ENCODE measurements around the gene EDN1.
"Not testable (repeated sequence)": the region's sequence is repeated elsewhere in the genome, so short reads cannot be mapped to it uniquely, and the experiment has no call there.

Gene EDN1

DNA sequence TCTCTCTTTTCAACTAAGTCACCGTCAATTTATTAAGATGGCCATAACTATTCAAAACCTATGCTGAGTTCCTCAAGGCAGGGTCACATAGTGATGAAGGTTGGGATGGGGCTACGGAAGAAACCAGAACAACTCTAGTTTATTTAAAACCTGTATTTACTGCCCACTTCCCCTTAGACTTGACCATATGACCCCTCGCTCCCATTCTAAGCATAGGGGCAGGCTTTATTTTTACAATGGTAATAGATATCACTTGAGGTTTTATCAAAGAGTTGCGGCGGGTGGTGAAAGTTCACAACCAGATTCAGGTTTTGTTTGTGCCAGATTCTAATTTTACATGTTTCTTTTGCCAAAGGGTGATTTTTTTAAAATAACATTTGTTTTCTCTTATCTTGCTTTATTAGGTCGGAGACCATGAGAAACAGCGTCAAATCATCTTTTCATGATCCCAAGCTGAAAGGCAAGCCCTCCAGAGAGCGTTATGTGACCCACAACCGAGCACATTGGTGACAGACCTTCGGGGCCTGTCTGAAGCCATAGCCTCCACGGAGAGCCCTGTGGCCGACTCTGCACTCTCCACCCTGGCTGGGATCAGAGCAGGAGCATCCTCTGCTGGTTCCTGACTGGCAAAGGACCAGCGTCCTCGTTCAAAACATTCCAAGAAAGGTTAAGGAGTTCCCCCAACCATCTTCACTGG lies 5.5 kb downstream of the EDN1 start:
- no peak for DNase-seq

DNA sequence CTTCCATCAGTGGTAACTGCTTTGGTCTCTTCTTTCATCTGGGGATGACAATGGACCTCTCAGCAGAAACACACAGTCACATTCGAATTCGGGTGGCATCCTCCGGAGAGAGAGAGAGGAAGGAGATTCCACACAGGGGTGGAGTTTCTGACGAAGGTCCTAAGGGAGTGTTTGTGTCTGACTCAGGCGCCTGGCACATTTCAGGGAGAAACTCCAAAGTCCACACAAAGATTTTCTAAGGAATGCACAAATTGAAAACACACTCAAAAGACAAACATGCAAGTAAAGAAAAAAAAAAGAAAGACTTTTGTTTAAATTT lies 6.1 kb downstream of the EDN1 start:
- no peak for DNase-seq

DNA sequence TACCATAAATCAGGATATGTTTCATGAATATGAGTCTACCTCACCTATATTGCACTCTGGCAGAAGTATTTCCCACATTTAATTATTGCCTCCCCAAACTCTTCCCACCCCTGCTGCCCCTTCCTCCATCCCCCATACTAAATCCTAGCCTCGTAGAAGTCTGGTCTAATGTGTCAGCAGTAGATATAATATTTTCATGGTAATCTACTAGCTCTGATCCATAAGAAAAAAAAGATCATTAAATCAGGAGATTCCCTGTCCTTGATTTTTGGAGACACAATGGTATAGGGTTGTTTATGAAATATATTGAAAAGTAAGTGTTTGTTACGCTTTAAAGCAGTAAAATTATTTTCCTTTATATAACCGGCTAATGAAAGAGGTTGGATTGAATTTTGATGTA lies 6.4 kb downstream of the EDN1 start:
- no peak for DNase-seq

DNA sequence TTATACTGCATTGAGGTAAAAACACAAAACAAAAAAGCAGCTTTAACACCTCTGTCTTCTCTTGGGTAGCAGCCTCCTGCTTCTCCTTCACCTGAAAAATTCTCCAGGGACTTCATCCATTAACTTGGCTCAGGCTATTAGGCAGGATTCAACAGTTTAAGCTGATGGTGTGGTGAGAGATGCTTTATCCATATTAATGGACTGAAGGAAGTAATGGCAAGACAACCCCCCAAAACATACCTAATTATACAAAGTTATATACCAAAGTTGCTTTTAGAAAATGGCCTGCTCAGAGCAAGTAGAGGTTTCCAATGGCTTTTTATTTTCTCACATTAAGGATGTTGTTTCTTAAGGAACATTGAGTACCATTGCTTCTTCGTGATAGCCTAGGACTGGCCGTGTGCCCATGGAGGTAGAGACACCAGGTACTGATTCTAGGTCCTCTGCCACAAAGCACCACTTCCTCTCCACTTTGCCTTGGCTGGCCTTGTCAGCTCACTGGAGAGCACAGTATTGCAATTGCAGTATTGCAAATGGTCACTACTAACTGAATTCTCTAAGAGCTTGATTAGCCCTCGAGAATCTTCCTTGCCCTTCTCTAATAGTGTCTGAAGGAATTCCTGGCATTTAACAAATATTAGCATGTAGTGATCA lies 7.3 kb downstream of the EDN1 start:
- DNase-seq = no peak

DNA sequence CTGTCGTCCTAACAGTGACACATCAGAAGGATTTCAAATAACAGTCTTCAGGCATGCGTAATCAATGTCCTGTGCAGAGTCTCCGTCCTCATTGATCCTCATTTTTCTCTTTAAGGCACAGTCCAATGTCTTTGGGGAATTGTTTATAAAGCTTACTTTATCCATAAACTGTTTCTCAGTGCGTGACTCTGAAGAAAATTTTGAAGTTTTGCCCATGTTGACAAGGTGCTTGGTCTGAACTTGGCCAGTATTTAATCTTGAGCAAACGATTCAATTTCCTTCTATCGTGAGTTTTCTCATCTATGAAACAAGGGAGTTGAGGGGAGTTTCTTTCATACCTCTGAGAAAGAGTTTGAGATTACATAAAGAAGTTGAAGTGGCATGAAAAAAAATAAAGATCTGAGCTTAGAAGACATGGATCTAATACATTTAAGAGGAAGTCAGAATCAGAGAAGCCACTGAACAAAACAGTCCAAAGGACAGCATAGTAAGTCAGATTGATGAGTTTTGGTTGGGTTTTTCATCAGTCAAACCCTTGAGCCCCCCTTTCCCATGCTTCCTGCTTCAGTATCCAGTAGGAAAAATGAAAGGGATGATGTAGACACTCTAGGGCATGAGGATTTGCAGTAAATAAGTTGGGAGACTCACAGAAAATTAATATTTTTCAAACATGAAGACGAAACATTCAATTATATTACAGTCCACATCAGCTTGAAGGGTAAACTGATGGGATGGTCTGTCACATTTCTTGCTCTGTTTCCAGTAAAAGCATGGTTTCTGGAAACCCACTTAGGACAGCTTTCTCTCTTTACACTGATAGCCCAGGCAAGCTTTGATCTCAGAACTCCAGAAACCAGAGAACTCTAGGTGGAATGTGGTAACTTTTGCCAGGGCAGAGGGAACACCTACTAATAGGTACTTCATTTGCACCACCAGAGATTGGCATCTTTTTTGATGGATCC lies 8.1 kb downstream of the EDN1 start:
- no peak for DNase-seq

DNA sequence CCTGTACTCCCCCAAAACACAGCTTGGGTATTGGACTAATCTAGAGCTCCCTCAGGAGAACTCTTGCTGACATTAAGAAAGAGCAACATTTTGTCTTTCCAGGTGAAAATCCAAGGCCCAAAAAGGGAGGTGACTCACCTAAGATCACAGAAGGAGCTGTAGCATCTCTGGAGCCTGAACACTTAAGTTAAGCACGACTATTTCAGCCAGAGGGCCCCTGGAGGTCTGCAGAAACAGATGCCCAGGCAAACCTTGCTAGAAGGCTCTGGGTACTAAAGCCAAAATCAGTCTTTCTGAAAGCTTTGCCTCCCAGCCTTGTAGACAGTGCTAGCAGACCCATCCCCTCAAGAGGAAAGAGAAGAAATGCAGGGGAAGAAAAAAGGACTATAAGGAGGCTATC lies 8.8 kb downstream of the EDN1 start:
- DNase-seq = no peak

DNA sequence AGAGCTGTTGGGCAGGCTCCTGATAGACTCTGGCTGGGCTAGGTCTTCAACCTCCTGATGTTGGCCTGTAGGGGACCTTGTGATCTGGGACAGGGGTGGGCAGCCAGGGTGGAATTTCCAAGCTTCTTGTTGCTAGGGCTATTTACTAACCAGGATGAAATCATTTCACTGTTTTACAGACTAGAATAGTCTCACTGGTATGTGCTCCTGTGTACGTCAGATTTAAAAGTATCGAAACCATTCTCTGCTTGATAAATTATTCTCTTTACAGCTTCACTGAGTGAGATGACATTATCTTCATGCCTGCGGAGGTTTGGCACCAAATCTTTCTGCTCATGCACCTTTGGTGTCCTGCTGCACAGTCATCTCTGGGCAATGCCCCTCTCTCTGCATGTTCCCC lies 10.9 kb downstream of the EDN1 start:
- DNase-seq = no peak

DNA sequence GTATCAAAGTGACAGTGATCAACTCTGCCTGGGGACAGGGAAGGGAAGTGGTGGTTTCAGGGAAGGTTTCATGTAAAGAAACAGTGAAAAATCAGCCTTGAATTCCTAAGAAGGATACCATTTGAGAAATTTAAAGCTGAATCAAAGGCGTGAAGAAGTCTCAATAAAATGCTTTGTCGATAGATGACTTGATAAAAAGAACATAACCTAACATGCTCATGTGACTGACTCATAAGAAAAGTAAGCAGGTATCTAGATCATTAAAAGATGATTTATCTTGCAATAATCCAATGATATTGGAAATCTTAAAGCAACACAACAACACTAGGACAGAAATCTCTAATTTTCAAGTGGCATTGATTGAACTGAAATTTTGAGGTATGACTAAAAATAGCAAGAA lies 14.3 kb downstream of the EDN1 start:
- DNase-seq = no peak

DNA sequence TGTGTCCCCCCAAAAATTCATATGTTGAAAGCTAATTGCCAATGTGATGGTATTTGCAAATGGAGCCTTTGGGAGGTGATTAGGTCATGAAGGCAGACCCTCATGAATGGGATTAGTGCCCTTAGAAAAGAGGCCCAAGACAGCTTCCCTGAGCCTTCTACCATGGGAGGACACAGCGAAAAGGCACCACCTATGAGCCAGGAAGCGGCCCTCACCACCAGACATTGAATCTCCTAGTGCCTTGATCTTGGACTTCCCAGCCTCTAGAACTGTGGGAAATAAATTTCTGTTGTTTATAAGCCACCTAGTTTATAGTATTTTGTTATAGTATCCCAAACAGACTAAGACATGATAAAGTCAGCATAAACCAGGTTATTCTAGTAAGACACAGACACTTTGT lies 18.9 kb downstream of the EDN1 start:
- no peak for DNase-seq

DNA sequence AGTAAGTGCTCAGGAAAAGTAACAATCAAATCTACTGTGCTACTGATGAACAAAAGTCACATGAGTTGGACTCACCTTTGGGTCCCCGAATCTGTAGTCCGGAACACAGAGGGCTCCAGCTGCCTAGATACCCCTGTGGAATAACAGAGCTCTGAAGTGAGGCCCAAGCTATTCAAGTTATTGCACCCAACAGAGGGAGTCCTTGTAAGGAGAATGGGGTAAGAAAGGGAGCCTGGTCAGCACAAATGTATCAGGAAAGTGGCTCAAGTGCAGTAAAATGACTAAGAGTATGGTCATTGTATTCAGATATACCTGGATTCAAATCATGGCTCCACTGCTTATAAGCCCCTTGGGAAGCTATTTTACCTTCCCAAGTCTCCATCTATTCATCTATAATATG lies 20.9 kb downstream of the EDN1 start:
- DNase-seq = no peak

DNA sequence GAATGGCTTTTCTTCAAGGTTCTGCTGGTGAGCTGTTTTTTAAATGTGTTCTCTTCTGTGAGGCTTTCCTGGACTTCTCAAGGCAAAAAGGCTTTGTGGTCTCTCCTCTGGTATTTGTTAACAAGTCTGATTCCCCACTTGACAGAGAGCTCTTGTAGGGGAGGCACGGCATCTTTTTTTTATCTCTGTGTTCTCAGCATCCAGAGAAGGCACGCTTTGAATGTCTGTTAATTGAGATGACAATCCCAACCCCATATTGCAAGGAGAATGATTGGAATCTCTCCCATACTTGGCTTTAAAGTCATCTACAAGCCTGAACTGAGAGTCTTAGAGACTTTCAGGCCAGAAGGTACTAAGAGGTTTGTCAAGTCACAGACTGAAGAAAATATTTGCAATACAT lies 22.6 kb downstream of the EDN1 start:
- no peak for DNase-seq

DNA sequence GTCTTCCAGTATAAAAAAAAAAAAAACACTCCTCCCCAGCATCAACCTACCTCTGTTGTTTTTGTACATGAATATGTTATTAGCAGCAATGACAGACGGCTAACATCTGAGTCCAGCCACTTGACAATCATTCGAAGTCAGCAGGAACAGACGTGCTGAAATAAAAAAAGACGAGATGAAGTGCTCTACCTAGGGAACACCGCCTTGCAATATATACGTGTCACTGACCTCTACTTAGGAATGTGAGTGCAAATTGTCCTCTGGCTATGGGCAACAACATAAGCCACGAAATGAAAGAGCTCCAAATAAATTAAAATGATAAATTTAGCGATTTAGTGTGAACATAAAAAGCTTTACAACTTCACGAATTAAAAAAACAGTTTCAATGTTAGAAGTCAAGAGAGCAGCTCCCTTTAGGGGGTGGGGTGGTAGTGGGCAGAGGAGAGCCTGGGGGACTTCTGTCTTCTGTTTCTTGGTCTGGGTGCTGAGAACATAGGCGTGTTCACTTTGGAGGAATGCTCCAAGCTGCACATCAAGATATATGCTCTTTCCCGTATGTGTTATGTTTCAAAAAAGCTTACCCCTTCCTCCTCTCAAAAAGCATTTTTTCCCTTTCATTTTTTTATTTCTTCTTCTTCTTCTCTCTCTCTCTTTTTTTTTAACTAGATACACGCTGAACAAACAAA lies 23.3 kb downstream of the EDN1 start:
- no peak for DNase-seq

DNA sequence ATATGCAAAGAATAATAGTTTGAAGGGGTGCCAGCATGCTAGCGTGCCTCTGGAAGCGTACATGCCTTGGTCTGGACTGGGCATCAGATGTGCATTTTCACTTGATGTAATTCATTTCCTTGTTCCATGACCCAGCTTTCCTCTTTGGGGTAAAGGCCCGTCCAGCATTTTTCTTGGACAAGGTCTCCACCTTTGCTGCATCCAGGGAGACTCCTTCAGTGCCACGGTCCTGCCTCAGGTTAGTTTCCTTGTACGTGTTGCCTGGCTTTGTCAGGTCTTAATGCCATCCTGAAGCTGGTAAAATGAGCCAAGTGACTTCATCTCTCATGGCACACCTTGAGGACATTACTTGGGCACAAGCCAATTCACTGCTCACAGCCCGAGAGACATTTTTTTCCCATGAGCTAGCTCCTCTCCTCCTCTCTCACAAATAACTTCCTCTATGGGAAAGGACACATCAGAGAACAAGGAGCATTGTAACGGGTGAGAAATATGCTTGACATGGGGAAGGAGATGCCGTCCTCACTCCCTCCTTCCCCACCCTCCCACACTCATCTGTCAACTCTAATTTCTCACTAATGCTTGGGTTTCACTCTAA lies 23.9 kb downstream of the EDN1 start:
- no peak for DNase-seq

DNA sequence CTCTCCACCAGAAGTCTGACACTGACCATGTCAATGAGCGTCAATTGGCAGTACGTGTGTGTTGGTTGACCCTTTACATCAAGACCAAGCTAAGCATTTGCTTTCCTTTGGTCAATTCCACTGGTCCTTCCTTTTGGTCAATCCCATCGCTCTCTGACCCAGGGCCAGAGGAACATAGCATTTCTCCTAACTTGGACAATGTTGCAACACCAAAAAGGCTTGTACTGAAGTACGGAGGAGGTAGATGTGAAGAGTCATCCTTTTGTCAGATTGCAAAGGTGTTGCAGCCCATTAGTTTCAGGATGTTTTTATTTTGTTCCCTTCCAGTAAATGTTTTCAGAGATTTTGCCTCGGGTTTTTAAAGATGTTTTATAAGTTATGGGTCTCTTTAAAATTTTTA lies 24.6 kb downstream of the EDN1 start:
- no peak for DNase-seq

DNA sequence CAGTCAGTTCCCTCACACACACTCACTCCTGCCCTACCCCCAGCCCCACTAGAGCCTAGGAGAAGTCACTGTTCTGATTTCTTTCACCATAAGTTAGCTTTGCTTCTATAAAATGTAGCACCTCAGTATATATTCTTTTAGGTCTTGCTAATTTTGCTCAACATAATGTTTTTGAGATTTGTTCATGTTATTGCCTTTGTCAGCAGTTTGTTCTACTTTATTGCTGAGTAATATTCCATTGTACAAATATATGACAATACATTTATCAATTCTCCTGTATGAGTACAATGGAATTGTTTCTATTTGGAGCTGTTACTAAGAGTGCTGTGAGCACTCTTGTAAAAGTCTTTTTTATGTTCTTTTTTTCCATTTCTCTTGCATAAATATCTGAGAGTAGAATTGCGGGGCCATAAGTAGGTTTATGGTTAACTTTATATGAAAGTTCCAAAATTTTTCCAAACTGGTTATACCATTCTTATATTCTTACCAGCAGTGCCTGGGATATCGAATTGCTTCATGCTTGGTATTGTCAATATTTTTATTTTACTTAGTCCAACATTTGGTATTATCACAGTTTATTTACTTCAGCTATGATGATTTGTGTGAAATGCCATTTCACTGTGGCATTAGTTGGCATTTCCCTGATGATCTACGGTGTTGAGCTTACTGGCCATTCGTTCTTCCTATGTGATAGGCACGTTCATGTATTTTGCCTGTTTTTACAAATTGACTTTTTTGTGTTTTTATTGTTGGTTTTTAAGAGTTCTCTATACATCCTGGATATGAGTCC lies 25.3 kb downstream of the EDN1 start:
- DNase-seq = no peak

DNA sequence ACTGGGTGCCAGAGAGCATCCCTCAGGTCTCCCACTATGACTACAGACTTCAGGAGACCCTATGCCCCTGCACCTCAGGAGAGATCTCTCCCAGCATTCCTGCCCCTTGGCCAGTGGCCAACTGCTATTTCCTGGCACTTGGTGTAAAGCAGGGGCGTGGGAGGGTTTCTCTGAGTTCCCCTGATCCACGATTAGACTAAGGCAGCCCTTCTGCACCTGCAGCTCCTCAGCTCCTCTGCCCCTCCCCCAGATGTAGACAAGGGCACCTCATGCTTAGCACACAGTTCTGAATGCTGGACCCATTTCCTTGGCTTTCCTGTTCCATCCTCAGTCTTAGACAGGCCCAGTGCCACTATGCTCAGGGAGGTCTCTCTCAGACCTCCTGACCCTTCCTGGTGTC lies 28.6 kb downstream of the EDN1 start:
- no peak for DNase-seq

DNA sequence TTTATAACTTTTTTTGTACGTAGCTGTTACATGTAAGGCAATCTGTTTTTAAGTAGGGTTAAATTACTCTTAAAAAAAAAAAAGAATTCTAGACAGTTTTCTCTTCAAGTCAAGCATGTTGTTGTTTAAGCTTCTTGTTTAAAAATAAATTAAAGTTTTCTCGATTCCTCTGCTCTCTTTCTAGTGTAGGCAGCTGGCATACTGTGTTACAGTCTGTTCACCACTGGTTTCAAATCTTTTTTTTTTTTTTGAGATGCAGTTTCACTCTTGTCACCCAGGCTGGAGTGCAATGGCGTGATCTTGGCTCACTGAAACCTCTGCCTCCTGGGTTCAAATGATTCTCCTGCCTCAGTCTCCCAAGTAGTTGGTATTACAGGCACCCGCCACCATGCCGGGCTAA lies 29.9 kb downstream of the EDN1 start:
- DNase-seq = not testable (repeated sequence)

DNA sequence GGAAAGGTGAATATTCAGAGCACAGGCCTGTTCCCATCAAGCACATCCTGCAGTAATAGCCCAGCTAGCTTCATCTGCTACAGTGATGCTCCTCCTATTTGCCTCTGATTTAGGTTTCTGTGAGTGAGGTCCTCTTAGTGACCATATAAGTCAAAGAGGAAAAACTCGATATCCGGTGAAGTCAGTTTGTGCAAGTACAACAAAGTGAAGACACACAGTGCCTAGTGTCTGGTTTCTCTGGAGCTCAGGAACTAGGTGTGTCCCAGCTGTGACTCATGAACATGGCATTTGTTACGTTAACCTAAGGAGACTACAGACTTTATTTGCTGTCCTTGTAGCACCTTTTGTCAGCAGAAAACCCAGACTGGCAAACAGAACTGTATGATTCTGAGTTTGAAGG lies 33.9 kb downstream of the EDN1 start:
- DNase-seq = no peak

DNA sequence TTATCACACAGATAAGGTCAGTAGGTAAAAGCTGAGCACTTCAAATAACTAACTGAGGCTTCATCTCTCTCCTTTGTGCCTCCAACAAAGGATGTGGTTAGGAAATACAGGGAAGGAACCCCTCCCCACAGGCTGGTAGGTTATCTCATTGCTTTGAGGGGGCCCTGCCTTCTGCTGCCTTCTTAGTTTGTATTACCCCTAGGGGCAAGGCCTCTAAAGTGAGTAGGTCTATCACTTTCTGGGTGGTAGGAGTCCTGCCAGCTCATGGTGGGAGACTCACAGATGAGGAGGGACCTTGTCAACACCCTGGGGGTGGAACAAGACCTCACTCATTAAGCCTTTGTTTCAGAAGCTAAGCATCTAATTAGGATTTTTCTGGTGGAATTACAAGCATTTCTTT lies 34.6 kb downstream of the EDN1 start:
- DNase-seq = no peak

DNA sequence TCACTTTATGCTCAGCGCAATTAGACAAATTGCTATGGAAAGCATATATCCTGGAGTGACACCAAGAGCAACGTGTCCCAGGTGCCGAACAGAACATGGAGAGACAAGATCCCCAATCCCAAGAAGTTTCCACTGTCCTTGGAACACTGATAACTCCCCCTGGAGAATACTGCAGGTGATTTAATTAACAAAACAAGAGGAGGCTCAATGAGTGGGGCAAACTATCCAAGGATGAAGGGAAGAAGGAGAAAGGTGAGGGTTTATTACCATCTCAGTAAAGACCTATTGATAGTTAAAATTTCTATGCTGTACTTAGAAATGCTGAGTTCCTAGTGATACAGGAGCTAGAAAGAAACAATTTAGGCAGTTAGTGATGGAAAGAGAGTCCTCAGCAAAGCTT lies 35.7 kb downstream of the EDN1 start:
- DNase-seq = no peak

DNA sequence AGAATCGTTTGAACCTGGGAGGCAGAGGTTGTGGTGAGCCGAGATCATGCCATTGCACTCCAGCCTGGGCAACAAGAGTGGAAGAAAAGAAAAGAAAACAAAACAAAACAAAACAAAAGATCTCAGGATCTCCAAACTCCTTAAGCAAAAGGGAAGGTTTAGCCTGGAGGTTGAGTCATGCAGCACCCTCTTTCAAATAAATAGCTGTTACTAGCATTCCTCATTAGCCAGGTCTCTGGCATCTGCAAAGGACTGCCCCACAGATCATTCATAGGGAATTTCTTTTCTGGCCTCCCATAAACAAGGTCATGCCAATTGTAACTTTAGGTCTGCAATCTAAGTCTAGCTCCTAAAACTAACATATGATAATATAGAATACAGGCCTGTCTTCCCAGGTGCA lies 37.2 kb downstream of the EDN1 start:
- DNase-seq = no peak

DNA sequence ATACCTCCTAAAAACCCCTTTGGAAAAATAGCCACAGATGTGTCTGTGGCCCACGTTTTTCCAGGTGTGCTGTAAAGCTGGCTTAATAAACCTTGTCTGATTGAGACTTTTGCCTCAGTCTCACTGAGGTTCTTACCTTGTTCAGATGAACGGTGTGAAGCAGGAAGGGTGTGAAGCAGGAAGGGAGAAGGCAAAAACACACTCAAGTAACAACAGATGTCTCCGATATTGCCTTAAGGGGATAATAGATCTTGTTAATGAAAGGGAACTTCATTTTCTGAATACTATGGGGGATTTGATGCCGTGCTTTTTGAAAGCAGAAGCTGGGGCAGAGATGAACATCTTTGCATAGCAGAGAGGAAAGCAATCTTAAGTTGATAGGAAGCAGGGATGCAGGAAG lies 37.8 kb downstream of the EDN1 start:
- DNase-seq = no peak

All from activated CD4-positive, alpha-beta T cell treated with anti-CD3 and anti-CD28 coated beads, Interleukin-2, amount 50 U/mL, for 4 hours (primary cell).